Ammon's horn (tissue), 1 donor: ENCODE results near the gene RBSN.
"Not testable (repeated sequence)": the region's sequence is repeated elsewhere in the genome, so short reads cannot be mapped to it uniquely, and the experiment has no call there.

Experiments used
- DNase-seq: peaks from one replicate; pipeline ENCODE4 v3.0.0-alpha.2; 2016; ENCODE audit warnings: low spot score

The RBSN gene

DNA sequence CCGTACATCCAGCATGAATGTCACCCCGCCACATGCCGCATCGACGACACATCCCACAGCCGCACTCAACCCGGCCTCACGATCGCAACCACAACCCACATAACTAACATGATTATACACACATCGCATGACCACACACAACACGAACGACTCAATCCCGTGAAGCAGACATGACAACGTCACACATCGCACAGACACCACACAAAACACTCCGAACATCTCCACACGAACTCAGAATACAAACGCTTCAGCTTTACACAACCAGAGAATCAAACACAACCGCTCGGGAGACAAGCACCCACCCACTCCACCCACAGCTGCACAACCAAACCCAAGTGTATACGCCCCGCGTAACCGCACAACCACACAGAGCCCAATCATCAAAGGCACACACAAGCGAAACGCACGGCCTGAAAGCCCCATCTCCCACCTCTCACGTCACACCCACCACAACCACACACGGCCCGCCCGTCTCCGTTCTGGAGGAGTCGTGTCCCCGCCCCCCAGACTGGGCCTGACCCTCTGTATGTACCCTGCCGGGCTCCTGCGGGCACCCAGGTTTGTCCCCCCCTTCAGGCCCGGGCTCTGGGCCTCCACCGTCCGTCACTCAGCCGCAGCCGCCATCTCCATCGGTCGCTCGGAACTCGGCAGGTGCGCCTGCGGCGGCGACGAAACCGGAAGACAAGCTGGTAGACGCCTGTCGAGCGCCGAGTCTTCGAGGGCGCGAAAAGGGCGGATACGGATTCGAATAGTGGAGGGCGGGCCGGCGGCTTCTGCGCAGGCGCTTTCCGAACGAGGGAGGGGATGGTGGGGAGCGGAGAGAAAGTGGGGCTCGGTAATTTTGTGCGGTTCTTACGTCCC lies at the start of gene RBSN:
Gene RBSN (minus strand): TSS at position 646 of the 861 bp plus-strand sequence. CDS start 3,028 bp downstream, outside the sequence.
- DNase-seq, result peak; percentile 97

- DNase-seq, result no peak
Observed at GRCh38 chr3:15148614-15149013, 49.7 kb upstream of the RBSN start.

DNA sequence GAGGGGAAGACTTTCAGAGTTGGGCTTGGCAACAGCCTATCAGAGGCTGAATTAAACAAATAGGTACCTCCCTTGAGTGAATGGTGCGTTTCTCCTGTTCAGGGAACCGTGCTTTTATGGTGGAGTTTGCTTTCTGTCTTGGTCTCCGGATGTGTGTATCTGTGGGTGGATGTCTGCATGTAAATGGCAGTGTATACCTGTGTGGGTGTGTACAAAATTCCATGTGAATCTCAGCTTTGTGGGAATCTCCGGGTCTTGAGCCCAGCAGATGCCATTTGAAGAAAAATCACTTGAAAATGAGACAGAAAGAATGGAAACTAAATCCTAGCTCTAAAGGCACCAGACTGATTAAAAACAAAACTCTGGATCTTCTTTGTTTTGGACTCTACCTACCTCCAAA lies 37.9 kb upstream of the RBSN start:
- DNase-seq, result not testable (repeated sequence)

DNA sequence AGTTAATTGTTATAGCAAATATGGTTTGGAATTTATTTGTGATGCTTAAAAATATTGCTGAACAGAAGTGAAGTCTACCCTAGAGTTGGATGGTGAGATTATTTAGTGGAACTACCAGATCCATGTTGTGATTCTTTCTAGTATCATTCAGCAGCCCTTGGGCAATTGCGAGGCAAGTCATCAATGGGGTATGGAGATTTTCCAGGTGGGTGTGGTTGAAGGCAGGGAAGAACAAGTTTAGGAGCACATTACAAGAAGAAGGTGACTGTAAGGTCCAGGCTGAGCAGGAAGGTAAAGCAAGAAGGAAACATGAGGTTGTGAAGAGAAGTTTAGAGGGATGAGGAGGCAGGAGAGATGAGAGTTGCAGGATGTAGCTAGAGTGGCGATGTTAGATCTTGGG lies 36.0 kb upstream of the RBSN start:
- DNase-seq, result not testable (repeated sequence)

DNA sequence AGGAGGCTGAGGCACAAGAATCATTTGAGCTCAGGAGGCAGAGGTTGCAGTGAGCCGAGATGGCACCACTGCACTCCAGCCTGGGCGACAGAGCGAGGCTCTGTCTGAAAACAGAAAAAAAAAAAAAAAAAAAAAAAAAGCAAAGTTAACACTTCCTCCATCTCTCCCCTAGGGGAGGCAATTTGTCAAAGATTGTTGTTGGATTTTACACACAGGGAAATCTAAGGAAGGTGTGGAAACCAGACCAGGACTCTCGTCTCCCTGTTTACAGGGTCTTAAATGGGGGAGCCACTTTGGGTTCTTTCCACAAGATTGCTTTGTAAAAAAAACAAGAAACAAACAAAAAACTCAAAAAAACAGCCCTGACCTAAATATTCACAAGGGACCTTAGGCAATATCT lies 29.5 kb upstream of the RBSN start:
- DNase-seq, result not testable (repeated sequence)

DNA sequence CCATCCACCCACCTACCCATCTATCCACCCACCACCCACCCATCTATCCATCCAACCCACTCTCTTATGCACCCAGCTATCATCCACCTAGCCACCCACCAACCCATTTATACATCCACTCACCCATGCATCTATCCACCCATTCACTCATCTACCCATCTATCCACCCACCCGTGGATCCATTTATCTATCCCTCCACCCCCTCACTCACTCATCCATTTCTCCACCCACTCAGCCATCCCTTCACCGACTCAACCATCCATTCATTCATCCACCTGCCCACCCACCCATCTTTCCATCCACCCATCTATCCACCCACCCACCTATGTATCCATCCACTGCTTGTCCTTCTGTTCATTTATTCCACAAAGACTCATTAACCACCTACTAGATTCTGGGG lies 28.0 kb upstream of the RBSN start:
- not testable (repeated sequence) for DNase-seq

DNA sequence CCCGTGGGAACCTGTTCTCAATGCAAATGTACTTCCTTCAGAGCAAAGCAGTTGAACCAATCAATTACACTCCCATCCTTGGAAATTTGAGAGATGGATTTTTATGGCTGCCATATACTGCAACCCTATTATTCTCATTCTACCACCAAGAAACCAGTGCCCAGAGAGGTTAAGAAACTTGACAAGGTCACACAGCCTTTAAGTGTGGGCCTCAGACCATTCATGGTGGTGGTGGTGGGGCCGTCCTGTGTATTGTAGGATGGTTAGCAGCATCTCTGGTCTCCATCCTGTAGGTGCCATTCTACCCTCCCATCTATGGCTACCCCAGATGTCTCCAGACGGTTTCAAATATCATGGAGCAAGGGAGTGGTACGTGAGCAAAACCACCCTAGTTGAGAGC lies 23.4 kb upstream of the RBSN start:
- DNase-seq, result no peak

DNA sequence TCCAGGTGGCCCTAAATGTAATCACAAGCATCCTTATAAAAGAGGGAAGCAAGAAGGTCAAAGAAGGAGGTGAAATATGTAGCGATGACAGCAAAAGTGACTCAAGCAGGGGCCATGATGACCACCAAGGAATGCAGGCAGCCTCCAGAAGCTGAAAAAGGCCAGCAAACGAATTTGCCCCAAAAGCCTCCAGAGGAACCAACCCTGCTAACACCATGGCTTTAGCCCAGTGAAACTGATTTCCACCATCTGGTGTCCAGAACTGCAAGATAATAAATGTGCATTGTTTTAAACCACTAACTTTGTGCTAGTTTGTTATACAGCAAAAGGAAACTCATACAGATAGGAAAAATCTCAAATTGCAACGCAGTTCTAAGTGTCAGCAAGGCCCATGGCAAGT lies 23.0 kb upstream of the RBSN start:
- DNase-seq, result no peak

DNA sequence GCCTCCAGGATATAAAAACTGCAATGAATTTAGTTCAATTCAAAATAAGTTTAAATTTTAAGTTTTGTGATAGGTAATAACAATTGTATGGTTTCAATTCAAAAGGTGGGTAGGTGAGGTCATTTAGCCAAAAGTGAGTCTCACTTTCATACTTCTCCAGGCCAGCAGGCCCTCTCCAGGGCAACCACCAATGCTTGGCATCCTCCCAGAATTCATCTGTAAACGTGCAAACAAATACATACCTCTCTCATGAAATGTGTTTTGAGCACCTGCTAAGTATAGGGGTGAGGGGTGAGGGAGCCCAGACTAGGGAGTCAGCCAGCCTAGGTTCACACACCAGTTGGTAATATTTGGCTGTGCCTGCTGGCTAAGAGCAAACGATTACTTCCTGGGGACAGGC lies 22.0 kb upstream of the RBSN start:
- no peak for DNase-seq

DNA sequence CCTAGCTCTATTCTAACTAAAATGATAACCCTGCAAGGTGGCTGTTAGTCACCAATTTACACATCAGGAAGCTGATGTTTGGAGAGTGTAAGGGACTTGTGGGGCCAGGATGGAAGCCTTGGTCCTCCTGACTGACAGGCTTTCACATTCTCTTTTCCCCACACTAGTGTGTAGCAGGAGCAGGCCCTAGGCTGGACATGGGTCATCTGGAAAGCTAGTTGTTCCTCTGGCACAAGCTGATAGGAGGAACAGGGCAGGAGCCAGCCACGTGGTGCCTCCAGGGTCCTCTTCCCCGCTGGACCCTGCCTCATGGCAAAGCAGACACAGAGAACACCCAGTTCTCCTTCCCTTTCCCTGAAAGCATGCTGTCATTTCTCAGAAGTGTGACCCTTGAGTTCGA lies 18.1 kb upstream of the RBSN start:
- DNase-seq, result no peak

- no peak for DNase-seq
Observed at GRCh38 chr3:15116032-15116669, 17.2 kb upstream of the RBSN start.

GRCh38 chr3:15114466-15115358 lies 15.8 kb upstream of the RBSN start:
- no peak for DNase-seq

DNA sequence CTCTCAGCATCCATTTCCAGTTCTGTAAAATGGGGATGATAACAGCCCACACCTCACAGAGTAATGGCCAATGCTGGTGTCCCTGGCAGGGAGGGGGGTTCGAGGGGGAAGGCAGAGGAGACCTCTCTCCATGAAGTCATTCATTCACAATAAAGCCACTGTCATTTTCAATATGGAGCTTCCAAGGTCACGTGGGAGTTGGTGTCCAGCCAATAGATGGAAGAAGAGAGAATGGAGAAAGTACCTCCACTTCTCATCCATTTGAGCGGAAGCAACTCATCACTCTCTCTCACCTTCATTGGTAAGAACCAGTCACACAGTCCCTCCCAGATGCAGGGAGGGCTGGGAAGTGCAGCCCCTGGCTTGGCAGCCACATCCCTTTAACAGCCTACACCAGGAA lies 14.9 kb upstream of the RBSN start:
- no peak for DNase-seq

DNA sequence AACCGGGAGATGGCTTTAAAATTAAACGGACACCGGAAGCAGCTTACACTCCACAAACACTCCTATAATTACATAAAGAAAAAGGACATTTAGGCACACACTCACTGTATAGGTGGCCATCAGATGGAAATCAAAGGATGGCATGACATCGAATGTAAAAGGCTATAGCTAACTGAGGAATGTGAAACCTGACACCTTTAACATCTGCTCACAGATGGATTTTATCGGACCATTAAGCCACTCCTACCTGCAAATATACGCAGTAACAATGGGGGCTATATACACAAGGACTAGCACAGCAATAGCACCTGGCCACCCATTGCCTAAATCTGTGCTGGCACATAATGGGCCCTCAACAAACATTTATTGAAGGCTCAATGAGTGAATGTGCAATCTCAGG lies 14.5 kb upstream of the RBSN start:
- DNase-seq, result no peak

- DNase-seq, result no peak
Observed at GRCh38 chr3:15112011-15112410, 13.1 kb upstream of the RBSN start.

GRCh38 chr3:15110206-15110605 lies 11.3 kb upstream of the RBSN start:
- DNase-seq, result no peak

GRCh38 chr3:15108869-15109268 lies 9.9 kb upstream of the RBSN start:
- DNase-seq, result no peak

DNA sequence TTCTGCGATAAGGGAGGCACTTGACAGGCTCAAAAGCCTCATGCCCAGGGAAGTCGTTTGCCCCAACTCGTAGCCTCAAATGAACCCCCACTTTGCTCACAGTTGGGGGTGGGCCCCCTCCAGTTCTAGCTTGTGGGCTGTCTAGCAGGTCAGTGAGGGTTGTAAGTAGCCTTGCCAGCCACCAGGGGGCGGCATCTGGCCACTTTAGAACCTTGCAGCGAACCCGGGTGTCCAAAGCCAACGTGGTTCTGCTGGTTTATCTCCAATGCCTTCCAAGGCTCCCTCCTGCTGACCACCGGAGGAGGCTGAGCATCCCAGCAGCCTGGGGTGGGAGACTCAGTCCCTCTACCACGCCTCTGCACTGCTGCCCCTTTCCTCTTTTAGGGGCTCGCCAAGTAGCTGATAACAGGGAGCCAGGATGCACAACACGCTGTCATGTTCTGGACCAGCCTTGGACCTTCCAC lies 9.2 kb upstream of the RBSN start:
- DNase-seq, result peak; percentile 89

GRCh38 chr3:15107075-15107947 lies 8.4 kb upstream of the RBSN start:
- no peak for DNase-seq

GRCh38 chr3:15102836-15103235 lies 3.9 kb upstream of the RBSN start:
- peak; percentile 79 for DNase-seq

- peak; percentile 85 for DNase-seq
Observed at GRCh38 chr3:15102256-15102655, 3.3 kb upstream of the RBSN start.
